Measurements from ENCODE around the gene TNPO2.

Gene TNPO2

DNA sequence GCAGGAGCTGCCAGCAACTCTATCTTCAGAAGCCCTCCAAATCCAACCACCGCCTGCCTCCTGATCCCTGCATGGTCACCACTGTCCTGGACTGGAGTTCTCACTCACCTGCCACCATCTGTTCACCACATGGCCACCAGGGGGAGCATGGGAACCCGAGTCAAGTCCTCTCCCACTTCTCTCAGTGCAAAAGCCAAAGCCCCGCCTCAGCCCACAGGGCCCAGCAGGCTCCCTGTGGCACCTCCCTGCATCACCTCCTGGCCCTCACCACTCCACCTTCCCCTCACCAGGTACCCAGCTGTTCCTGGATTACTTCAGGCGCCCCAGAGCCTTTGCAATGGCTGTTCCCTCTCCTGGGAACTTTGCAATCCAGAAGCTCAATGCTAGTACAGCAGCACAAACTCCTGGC, 47.3 kb downstream of the TNPO2 start:
- peak; percentile 53 for DNase-seq (ENCODE audit: low read depth)

- no peak for DNase-seq (ENCODE audit: low read depth)
Observed at GRCh38 chr19:12675940-12676339, 47.8 kb downstream of the TNPO2 start.

GRCh38 chr19:12675399-12675798, 48.3 kb downstream of the TNPO2 start:
- DNase-seq (ENCODE audit: low read depth), result no peak

DNA sequence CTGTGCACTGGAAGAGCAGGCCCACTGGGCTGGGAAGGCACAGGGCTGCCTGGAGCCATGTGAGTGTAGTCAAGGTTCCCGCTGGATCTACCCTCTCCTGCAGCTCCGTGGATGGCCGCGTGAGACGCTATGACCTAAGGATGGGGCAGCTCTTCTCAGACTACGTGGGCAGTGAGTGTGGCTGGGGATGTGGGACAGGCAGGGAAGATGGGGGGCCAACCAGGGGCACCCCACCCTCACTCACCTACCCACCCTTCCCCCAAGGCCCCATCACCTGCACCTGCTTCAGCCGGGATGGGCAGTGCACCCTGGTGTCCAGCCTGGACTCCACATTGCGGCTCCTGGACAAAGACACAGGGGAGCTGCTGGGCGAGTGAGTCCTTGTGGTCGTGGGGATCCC, 51.0 kb downstream of the TNPO2 start:
- DNase-seq (ENCODE audit: low read depth), result no peak

GRCh38 chr19:12670159-12670928, 53.4 kb downstream of the TNPO2 start:
- DNase-seq (ENCODE audit: low read depth), result no peak

DNA sequence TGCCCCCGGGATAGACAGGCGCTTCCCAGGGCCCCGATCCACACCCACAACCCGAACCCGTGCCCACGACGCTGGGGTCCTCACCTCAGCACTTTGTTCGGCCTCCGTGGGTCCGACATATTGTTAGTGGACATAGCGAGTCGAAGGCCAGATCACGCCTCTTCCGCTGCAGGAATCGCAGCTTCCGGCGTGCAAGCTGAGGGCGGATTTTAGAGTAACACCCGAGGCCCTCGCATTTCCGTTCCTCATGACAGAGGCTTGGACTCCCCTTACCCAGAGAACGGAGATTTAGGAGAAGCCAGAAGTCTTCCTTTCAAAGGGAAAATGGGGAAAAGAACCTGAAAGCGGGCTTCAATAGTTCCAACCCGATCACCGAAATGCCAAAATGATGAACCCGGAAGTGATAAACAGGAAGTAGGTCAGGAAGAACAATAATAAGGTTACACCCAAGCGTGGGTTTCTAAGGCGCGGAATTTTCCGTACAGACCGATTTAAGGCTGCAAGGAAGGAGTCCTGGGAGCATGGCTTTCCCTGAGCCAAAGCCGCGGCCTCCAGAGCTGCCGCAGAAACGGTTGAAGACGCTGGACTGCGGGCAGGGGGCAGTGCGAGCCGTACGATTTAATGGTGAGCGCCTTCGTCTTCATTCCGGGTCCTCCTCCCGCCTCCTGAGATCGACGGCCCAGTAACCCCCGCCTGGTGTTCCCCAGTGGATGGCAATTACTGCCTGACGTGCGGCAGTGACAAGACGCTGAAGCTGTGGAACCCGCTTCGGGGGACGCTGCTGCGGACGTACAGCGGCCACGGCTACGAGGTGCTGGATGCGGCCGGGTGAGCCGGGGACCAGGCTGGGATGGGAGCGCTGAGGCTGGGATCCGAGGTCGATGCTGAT, 54.2 kb downstream of the TNPO2 start:
- DNase-seq (ENCODE audit: low read depth), result peak; percentile 53

- DNase-seq (ENCODE audit: low read depth), result peak; percentile 73
Observed at GRCh38 chr19:12668932-12669269, 54.8 kb downstream of the TNPO2 start.

- DNase-seq (ENCODE audit: low read depth), result no peak
Observed at GRCh38 chr19:12668346-12668745, 55.4 kb downstream of the TNPO2 start.

DNA sequence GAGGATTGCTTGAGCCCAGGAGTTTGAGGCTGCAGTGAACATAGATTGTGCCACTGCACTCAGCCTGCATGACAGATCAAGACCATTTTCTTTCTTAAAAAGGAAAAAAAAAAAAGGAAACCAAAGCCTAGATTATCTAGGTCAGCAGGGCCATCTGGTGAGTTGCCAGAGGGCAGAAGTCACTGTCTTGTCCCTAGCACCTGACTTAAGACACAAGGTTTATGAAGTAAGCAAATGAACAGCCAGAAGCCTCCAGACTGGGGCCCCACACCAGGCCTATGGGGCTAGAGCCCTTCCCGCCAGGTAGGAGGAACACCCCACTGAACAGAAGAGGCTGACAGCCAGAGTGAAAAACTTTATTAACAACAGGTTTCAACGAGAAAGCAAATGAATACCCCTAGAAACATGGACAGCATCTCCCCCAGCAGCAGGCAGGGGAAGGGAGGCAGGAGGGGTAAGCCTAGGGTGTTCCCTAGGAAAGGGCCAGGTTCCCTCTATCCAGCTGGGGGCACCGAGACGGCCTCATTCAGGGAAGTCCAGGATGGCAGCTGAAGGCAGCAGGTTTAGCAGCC, 55.9 kb downstream of the TNPO2 start:
- DNase-seq (ENCODE audit: low read depth), result no peak

- peak; percentile 72 for DNase-seq (ENCODE audit: low read depth)
Observed at GRCh38 chr19:12666265-12667048, 57.3 kb downstream of the TNPO2 start, which contains the start of the genes MAN2B1 and WDR83. Gene MAN2B1 (minus strand): TSS chr19:12666742. CDS start chr19:12666701, 41 bp downstream. Gene WDR83 (plus strand): TSS chr19:12666807. CDS start chr19:12669791, 2,984 bp downstream.

- no peak for DNase-seq (ENCODE audit: low read depth)
Observed at GRCh38 chr19:12665671-12666264, 58.0 kb downstream of the TNPO2 start.

DNA sequence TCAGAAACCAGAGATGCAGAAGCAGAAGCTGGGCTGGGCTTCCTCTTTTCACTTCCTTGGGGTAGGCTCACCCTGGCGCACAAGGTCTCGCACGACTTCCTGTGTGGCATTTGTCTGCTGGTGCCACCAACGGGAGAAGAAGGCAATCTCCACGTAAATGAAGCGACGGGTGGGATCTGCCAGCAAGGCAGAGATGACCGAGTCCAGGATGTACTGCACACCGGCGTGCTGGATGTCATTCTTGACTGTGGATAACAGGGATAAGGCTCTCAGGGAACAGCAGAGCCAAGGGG, 58.5 kb downstream of the TNPO2 start:
- DNase-seq (ENCODE audit: low read depth), result peak; percentile 28

DNA sequence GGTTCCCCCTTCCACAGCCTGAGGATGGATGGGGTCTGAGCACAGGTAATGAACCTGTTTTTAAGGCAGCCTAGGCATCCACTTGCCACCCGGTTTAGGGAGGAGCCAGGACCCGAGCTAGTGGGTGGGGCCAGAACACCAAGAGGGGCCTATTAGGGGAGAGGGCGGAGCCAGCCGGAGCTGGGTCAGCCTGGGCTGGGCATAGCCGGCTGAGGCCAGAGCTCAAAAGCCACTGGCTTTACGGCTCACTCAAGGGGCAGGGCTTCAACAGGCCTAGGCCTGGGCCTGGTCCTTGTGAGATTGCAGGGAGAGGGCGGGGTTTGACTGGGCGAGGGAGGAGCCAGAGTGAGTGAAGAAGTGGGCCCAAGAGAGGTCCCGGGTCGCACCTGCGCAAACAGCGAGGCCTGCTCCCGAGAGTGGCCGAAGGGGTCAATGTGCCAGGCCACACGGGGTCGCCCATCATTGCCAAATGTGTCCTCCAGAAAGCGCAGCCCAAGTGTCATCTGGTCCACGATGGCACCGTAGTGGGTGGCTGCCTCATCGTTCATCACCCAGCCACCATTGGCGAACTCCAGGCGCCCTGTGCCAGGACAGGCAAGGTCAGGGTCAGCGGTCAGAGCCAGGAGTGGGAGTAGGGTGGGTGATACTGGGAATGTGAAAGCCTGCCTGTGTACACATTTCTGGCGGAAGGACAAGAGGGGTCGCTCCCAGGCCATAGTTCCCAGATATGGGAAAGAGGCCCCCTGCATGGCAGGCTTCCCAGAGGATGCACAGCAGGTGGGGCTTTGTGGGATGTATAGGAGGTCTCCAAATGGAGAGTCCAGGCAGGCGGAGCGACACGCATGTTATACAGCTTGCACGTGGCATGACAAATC, 59.1 kb downstream of the TNPO2 start:
- no peak for DNase-seq (ENCODE audit: low read depth)

DNA sequence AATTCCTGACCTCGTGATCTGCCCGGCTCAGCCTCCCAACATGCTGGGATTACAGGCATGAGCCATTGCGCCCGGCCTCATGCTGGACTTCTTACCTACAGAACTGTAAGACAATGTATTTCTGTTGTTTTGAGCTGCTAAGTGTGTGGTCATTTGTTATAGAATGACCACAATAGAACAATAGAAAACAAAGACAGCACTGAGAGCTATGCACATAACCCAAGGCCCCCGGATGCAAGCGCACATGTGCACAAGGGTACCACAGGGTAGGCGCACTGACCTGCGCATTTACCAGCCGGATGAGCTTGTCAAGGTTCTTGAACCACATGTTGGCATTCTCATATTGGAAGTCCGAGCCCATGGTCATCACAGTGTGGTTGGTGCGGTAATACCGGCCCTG, 62.8 kb downstream of the TNPO2 start:
- no peak for DNase-seq (ENCODE audit: low read depth)

GRCh38 chr19:12657966-12658365, 65.8 kb downstream of the TNPO2 start:
- no peak for DNase-seq (ENCODE audit: low read depth)

DNA sequence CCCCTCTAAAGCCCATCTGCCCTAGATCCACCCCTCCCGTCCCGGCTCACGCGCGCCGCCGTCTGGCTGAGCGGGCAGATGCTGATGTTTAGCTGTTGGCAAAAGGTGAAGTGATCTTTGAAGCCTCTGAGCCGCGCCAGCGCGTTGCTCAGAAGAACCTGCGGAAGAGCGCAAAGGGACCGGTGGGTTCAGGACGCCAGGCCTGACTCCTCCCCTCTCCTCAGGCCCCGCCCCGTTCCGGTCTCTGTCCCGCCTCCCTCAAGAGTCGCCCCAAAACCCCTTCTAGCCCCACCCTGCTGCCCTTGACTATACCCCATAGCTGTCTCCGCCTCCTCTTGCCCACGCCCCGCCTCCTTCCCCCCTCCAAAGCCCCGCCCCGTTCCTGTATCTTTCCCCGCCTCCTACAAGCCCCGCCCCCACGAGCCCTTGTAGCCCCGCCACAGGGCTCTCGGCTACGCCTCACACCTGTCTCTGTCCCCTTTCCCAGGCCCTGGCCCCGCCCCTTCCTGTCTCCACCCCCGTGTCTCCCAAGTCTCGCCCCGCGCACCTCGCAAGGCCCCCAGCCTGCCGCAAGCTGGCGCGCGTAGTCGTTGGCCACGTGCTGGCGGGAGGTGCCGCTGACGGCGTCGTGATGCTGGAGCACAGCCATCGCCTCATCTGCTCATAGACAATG, 66.7 kb downstream of the TNPO2 start:
- DNase-seq (ENCODE audit: low read depth), result no peak

DNA sequence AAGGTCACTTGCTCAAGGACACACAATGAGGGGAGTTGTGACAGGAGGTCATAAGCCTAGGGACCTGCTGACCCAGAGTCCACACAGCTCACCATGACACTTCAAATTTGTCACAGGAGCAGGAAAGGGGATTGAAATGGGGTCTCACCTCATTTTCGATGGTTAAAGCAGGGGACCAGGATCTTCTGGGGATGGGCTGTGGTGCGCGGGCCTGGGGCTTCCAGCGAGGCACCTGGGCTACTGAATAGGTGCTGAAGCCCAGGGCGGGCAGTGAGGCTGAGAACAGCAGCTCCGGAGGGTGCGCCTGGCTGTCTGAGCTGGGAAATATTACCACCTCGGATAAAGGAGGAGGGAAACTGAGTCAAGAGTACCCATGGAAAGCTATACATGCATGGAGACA, 68.2 kb downstream of the TNPO2 start:
- DNase-seq (ENCODE audit: low read depth), result no peak

DNA sequence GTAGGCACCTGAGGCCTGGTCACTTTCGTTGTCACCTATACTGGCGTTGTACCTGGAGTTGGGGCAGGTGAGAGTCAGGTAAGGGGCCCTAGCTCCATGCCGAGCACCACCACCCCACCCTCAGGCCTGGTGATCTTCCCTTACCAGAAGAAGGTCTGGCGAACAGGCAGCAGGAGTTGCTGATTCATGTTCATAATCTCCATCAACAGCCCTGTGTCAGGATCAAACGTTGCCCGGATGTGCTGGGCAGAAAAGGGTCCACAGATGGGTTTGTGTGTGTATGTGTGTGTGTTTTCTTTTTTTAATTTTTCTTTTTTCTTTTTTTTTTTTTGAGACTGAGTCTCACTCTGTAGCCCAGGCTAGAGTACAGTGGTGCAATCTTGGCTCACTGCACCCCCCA, 71.5 kb downstream of the TNPO2 start:
- no peak for DNase-seq (ENCODE audit: low read depth)

GRCh38 chr19:12649941-12650340, 73.8 kb downstream of the TNPO2 start:
- DNase-seq (ENCODE audit: low read depth), result no peak

Data from T-helper 22 cell (primary cell).